ENCODE data around the gene TUT4.

The TUT4 gene

GRCh38 chr1:52424231-52424636, 128.7 kb downstream of the TUT4 start:
- TF ChIP-seq, protein P1, sequence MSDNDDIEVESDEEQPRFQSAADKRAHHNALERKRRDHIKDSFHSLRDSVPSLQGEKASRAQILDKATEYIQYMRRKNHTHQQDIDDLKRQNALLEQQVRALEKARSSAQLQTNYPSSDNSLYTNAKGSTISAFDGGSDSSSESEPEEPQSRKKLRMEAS (IDR thresholded peaks at IDR 0.05), result no peak
- no peak for TF ChIP-seq EP300 (IDR thresholded peaks at IDR 0.05; ENCODE audit: borderline replicate concordance)
- no peak for TF ChIP-seq EGR1 (IDR thresholded peaks at IDR 0.05)
- TF ChIP-seq USF1 (IDR thresholded peaks at IDR 0.05), result no peak
- no peak for TF ChIP-seq FOXM1 (IDR thresholded peaks at IDR 0.05; ENCODE audit: borderline replicate concordance, low read depth)
- TF ChIP-seq CREB1 (IDR thresholded peaks at IDR 0.05; ENCODE audit: low read depth), result no peak
- TF ChIP-seq RAD21 (IDR thresholded peaks at IDR 0.05; ENCODE audit: low read depth), result no peak
- no peak for TF ChIP-seq NFIC (IDR thresholded peaks at IDR 0.05)
- TF ChIP-seq ZBTB7A (IDR thresholded peaks at IDR 0.05; ENCODE audit: low read depth), result no peak
- TF ChIP-seq TCF12 (IDR thresholded peaks at IDR 0.05; ENCODE audit: low read depth), result no peak
- no peak for TF ChIP-seq YY1 (IDR thresholded peaks at IDR 0.05; ENCODE audit: low read depth)
- TF ChIP-seq REST (IDR thresholded peaks at IDR 0.05; ENCODE audit: low read depth), result no peak
- TF ChIP-seq CEBPB (IDR thresholded peaks at IDR 0.05), result no peak
- TF ChIP-seq TEAD4 (IDR thresholded peaks at IDR 0.05), result no peak
- TF ChIP-seq TAF1 (IDR thresholded peaks at IDR 0.05; ENCODE audit: low read depth), result no peak

GRCh38 chr1:52423771-52424170, 129.1 kb downstream of the TUT4 start:
- TF ChIP-seq EGR1 (IDR thresholded peaks at IDR 0.05), result no peak
- no peak for TF ChIP-seq USF1 (IDR thresholded peaks at IDR 0.05)

- no peak for TF ChIP-seq FOXM1 (IDR thresholded peaks at IDR 0.05; ENCODE audit: borderline replicate concordance, low read depth)
- no peak for TF ChIP-seq YY1 (IDR thresholded peaks at IDR 0.05; ENCODE audit: low read depth)
- TF ChIP-seq, protein P1 (IDR thresholded peaks at IDR 0.05), result no peak
- no peak for TF ChIP-seq USF1 (IDR thresholded peaks at IDR 0.05)
- no peak for TF ChIP-seq NFIC (IDR thresholded peaks at IDR 0.05)
- TF ChIP-seq REST (IDR thresholded peaks at IDR 0.05; ENCODE audit: low read depth), result no peak
- TF ChIP-seq EP300 (IDR thresholded peaks at IDR 0.05; ENCODE audit: borderline replicate concordance), result no peak
- no peak for TF ChIP-seq CEBPB (IDR thresholded peaks at IDR 0.05)
- TF ChIP-seq CREB1 (IDR thresholded peaks at IDR 0.05; ENCODE audit: low read depth), result no peak
- TF ChIP-seq TEAD4 (IDR thresholded peaks at IDR 0.05), result no peak
These were observed 129.8 kb downstream of the TUT4 start for GRCh38 chr1:52423055-52423454.

DNA sequence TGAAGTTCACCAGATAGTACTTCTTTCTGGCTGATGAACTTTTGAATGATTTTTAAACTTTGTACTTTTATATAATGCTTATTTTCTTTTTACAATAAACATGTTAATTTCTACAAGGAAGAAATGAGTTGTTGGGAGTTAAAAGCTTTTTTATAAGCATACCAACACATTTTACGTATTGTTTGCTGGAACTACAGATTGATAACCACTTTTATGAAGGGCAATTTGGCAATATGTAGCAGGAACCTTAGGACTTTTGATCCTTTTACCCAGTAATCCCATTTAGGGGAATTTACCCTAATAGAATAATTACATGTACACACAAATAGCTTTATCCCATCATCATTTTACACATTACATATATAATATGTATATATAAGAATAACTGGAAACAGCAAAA, 132.2 kb downstream of the TUT4 start:
- TF ChIP-seq EGR1 (IDR thresholded peaks at IDR 0.05) (no peak), CREB1 (IDR thresholded peaks at IDR 0.05; ENCODE audit: low read depth) (no peak), RAD21 (IDR thresholded peaks at IDR 0.05; ENCODE audit: low read depth) (no peak), NFIC (IDR thresholded peaks at IDR 0.05) (no peak), TEAD4 (IDR thresholded peaks at IDR 0.05) (no peak), REST (IDR thresholded peaks at IDR 0.05; ENCODE audit: low read depth) (no peak), TAF1 (IDR thresholded peaks at IDR 0.05; ENCODE audit: low read depth) (no peak)

DNA sequence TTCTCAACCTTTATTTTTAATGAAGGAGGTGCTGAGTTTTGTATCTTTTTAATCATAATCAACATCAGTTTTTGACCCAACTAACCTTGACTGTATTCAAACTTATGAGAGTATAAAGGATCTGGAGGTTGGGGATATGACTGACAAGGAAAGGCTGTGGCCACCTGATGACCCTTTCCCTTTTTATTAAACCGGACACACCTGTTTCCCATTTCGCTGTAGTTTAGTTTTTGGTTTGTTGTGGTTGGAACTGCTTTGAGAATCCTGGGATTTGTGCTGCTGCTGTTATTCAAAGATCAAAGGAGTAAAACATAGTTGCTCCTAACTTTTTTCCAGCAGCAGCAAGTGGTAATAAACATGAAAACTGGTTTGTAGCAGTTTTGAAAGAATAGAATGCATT, 136.1 kb downstream of the TUT4 start:
- TF ChIP-seq CREB1 (IDR thresholded peaks at IDR 0.05; ENCODE audit: low read depth) (no peak), RAD21 (IDR thresholded peaks at IDR 0.05; ENCODE audit: low read depth) (no peak), TAF1 (IDR thresholded peaks at IDR 0.05; ENCODE audit: low read depth) (no peak), ZBTB7A (IDR thresholded peaks at IDR 0.05; ENCODE audit: low read depth) (no peak), USF1 (IDR thresholded peaks at IDR 0.05) (no peak), EGR1 (IDR thresholded peaks at IDR 0.05) (no peak), CEBPB (IDR thresholded peaks at IDR 0.05) (no peak), NFIC (IDR thresholded peaks at IDR 0.05) (no peak), FOXM1 (IDR thresholded peaks at IDR 0.05; ENCODE audit: borderline replicate concordance, low read depth) (no peak), REST (IDR thresholded peaks at IDR 0.05; ENCODE audit: low read depth) (no peak), YY1 (IDR thresholded peaks at IDR 0.05; ENCODE audit: low read depth) (no peak), TCF12 (IDR thresholded peaks at IDR 0.05; ENCODE audit: low read depth) (no peak), TEAD4 (IDR thresholded peaks at IDR 0.05) (no peak)
- TF ChIP-seq, protein P1 (IDR thresholded peaks at IDR 0.05), result no peak
